GM15510 (cell line): ENCODE measurements around the gene LRRC8C.

Experiments
- POLR2A ChIP-seq: IDR thresholded peaks from 3 replicates; pipeline ENCODE4 v1.6.1; 2011; ENCODE audit warnings: borderline replicate concordance; ENCODE audit not compliant: insufficient read length; ENCODE audit errors: extremely low read depth

The LRRC8C gene

DNA sequence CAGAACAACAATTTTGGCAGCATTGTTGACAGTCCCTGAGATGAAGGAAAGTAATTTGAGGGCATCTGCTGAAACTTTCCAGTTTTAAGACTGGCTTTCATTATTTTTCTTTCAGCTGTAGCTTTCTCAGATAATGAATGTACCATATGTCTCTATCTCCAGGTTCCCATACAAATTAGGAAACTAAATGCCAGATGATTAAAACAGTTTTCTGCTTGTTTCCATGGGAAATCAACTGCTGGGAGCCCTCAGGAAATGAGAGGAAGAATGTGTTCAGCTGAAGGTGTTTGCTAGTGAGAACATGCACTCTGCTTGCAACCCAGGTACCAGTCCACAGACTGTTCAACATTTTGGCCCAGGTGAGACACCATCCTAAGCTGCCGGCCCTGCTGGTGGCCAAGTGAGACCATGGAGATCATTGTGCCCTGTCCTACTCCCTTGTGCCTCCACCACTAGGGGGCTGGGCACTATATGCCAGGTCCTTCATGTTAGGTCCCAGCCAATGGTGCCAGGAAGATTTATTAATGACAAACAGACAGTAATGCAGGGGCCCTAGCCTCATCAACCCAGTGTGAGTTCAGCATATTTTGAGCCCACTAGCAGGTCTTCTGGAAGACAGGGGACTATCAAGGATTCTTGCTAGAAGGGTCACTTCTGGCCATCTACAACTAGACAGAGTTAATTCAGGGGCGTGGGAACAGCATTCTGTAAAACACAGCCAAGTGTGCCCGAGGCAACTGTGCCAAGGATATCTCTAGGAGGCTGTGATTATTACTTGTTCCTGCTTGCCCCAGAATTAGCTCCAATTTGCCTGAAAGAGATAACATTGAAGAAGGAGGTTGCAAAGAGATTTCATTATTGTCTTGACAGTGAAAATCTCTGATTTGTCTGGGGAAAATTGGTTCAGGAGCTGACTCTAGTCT, 17.0 kb upstream of the LRRC8C start:
- TF ChIP-seq POLR2A = no peak

DNA sequence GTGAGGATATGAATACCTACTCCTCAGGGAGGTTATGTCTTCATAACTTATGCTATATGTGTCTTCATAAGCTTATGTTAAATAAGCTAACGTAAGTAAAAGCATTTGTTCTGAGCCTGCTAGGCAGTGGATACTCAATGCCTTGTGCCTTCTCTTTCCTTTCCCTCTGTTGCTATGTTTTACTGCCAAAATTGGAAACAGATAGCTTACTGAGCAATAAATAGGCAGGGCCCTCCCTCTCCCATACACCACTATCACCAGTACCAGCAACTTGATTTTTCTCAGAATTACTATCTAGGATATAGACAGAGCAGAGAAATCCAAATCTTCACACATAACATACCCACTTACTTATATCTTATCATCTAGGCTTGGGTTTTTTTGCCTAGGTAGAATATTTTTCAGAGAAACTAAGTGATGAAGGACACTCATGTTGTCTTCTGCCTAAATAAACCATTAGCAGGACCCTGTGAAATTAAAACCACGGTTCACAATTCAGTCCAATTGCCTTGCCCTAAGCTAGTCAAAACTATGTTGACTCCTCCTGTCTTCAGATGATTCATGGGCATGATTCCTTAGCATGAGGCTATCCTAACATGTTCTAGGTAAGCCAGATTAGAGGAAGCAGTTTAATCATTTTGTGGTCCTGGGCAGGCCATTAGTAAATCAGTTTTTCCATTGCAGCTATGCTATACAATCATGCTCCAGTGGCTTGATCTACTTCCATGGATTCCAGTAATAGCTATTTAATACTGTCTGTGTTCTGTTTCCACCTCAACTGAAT, 15.9 kb upstream of the LRRC8C start:
- no peak for TF ChIP-seq POLR2A

DNA sequence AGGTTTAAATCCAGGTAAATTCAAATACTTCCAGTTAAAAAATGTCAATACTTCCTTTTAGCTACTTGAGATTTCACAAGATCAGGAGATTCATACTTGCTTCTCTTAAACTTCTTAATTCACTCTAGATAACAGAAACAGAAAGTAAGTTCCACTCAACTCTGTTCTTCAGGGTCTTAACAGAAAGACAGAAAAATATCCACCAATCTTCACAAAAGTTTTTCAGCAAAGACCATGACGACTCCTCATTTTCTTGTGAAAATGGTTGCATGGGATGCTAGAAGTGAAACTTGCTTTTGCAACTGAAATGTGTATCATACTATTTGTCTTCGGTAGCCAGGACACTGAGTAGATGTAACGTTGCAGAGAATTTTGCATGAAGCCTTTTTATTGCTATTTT, 12.3 kb upstream of the LRRC8C start:
- TF ChIP-seq POLR2A = no peak

DNA sequence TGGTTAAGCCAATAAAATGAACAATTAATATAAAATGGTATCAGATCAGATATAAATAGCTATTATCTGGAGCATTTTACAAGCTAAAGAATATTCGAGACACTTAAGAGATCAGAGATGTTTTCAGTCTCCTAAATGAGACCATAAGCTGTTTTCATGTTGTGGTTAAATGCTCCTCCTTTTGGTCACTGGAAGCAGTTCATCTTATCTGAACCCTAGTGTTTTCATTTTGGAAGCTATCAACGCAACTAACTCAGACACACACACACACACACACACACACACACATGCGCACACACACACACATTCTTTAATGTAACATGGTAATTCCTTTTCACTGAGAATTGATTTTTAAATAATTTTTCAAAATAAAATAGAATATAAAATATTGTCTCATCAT, 10.0 kb upstream of the LRRC8C start:
- TF ChIP-seq POLR2A = no peak

DNA sequence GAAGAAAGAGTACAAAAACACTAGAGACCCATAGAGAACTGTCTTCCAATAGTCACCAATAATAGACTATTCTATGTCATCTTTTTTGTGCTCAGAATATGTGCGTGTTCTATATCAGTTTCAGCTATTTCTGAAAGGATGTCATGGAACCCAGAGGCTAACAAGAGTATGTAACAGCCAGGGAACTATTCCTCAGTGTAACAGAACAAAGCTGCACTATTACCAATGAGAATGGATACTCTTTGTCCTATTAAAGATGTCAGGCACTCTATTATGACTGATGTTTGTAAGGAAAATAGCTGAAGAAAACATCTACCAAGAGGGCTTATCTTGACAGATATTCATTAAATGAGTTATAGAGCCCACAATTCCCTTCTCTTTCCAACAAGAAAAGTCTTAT, 8.6 kb upstream of the LRRC8C start:
- TF ChIP-seq POLR2A = no peak

DNA sequence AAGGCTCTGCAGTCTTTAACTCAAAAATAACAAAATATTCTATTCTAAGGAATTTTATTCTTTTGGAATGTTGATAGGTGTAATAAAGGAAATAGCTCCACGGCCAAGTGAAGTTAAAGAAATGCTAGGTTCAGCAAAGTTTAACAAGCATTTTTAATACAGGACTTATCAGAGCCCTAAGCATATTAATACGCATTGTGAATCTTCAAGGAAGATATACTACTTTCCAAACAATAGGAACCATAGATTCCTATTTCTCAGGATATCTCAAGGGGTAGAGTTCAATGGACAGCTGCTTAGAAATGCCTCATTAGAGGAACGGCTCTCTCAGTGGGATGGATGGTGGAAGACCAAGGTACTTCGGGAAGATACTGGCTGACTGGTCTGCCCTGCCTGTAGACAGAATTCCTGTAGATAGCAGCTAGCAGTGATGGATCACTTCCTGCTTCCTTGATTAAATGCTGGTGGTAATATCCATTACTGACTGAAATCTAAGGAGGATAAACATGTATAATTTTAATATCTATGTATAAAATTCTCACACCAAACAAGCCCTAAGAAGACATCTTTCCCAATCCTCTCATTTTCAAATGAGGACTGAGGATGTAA, 8.1 kb upstream of the LRRC8C start:
- no peak for TF ChIP-seq POLR2A

DNA sequence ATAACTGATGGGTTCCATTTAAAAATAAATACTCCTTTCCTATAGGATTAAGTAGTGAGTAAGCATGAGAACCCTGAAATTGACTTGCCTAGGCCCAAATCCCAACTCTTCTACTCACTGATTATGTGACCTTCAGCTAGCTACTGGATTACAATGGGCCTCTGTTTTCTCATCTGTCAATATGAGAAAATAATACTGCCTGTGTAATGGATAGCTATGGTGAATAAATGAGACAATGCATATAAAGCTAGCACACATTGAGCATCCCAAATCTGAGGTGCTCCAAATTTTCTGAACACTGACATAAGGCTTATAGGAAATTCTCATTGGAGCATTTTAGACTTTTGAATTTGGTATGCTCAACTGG, 5.3 kb upstream of the LRRC8C start:
- no peak for TF ChIP-seq POLR2A

DNA sequence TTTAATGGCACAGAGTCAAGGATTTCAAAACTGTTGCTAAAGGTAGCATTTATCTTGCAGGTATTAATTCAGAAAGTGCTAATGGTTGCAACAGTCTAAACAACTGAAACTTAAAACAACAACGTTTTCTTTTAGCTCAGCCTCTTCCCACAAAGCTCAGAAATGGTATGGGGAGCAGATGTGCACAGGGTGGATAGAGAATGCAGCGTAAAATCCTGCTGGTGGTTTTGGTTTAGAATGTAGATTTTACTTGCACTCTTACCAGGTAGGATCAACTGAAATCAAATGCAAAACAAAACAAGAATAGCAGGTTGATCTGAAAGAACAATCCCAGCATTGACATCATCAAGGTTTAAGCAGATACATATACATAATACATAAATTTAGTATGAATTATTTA, 3.8 kb upstream of the LRRC8C start:
- TF ChIP-seq POLR2A = no peak

DNA sequence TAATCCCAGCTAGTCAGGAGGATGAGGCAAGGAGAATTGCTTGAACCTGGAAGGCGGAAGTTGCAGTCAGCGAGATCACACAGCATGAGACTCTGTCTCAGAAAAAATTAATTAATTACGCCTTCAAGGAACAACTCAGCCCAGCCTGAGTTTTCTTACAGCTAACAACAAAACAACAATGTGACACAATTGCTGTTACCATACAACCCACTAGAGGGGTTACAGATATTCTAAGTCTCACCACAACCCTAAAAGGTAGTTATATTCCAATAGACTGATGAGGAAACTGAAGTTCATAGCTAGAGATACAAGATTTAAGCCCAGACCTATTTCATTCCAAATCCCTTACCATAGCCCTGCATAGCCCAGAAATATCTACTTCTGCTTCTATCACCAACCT, 2.9 kb upstream of the LRRC8C start:
- no peak for TF ChIP-seq POLR2A

DNA sequence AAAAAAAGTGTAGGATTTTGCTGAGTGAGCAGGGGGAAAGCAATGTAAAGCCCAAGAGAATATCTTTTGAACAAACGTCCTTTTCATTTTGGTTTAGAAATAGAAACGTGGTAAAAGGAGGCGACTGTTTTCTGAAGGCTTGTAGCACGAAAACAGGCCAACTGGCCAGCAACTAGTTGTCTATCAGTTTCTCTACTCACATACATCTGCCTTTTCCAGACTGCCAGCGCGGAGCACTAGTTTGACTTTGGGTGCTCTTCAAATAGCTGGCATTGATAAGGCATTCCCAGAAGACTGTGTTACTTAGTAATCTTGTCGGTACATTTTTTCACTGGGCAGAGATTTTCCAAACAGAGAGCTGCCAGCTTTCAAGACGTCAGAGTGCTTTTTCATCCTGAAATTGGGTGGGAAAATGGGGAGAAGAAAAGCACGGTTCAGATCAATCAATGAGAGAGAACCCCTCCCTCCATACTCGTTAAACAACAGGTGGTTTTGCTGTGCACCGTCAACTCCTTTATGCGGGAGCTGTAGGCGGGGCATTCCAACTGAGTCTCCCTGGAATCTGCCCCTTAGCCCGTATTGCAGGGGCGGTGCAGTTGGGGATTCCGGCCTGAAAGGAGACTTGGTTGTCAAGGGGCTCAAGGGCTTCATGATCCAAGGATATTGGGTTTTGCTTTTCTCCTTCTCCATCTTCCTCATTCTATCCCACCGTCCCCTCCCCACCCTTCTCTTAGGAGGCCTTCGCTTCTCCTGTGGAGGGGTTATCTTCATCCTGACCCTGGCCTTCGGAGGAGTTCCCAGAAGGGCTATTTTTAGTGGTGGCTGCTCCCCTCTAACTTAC, 884 bp upstream of the LRRC8C start:
- no peak for TF ChIP-seq POLR2A

DNA sequence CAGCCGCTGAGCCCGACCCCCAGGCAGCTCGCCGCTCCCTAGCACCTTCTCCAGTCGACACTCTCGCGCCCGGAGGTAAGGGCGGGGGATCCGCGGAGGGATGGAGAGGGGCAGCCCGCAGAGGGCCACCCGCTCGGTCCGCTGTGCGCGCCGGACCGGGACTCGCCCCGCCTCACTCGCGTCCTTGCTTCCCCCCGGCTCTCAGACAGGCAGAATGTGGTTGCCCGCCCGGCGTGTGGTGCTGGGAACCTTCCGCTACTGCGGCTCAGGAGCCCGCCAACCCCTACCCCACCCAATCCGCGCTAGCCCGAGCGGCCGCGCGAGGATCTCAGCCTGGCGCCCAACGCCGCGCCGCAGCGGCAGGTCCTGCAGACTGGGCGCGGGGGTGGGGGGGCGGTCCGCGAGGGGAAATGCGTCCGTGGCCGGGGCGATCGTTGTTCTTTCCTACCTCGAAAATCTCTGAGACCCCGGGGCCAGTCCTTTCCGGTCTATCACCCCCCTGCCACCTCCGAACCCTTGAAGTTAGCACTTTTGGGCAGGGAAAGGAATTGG, 404 bp downstream of the LRRC8C start:
- no peak for TF ChIP-seq POLR2A

DNA sequence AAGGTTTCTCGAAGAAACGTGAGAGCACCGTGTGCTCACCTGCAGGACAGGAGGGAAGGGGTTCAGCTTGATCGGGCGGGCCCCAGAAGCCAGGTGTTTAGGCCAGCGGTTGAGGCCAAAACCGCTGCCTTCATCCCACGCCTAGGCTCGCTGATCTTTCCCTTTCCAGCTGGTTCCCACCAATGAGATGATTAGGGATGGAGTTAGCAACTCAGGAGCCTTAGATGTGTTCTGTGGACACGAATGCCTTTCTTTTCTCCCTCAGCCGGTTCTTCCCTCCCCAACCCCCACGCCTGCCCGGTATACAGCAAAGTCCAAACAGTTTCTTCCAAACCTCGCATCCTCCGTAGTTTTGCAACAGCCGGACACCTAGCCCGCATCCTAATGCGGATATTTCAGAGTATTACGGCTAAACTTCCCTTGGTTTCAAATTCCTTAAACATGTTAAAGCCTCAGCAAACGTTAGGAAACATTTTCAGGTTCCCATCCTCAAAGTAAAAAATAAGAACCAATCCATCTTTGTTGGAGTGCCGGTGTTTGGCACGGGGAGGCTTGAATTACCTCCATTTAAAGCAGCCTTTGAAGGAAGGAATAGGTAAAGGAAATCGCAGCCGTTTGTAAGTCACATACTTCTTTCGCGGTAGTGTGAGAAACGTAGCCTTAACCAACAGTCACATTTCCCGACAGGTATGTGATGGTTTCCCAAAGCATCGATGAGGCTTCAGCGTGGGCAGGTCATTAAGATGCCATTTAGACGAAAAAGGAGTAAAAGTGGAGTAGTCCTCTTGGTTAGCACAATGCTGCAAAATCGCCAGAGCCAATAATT, 1.1 kb downstream of the LRRC8C start:
- no peak for TF ChIP-seq POLR2A
